Esophagus muscularis mucosa (tissue), 4 donors: Measurements from ENCODE around the gene ARHGEF38.

Experiments used
- CTCF ChIP-seq, 3 experiments: fragments of 200-600 bp in 2 of 3; fragments of 450-650 bp in 1 of 3; sonication (generic) in 2 of 3; IDR thresholded peaks; one replicate each; pipeline ENCODE4 v1.5.1; 2017 to 2019; ENCODE audit warnings: antibody characterized with exemption in 3 of 3, mild to moderate bottlenecking in 2 of 3, moderate library complexity in 1 of 3
- EP300 ChIP-seq: sonication (generic); formaldehyde crosslinking; IDR thresholded peaks from one replicate; pipeline ENCODE4 v1.6.1; 2017; ENCODE audit warnings: antibody characterized with exemption
- POLR2A ChIP-seq: fragments of 450-650 bp; IDR thresholded peaks from one replicate; pipeline ENCODE4 v1.6.1; 2017; ENCODE audit warnings: antibody characterized with exemption, moderate library complexity, mild to moderate bottlenecking, low read depth
- POLR2AphosphoS5 ChIP-seq, 2 donors: sonication (generic); formaldehyde crosslinking; IDR thresholded peaks; one replicate each; pipeline ENCODE4 v1.6.1; 2017; ENCODE audit warnings: antibody characterized with exemption in 2 of 2

GRCh38 chr4:105641845-105642244 lies 89.4 kb downstream of the ARHGEF38 start:
- TF ChIP-seq CTCF (IDR thresholded peaks at IDR 0.05): no peak
- TF ChIP-seq EP300: no peak
- TF ChIP-seq POLR2AphosphoS5 (IDR thresholded peaks at IDR 0.05): no peak
- TF ChIP-seq POLR2A: no peak
